ENCODE results near the gene GORASP1. TPM values are rescaled to one million over a fixed set of nuclear protein-coding genes. Genes with fewer than 3 reads are reported as not detected.

The GORASP1 gene
- total and polyA plus RNA-seq, 2 of the 13 experiments (the other 11 are each of a cell fraction or from before 2014, with no cell fraction given) = 36.4 to 39.8 TPM

- TF ChIP-seq ZMYM4 (CRISPR knock-in tag; IDR thresholded peaks at IDR 0.05) = no peak
- peak; percentile 85 for TF ChIP-seq STAG1 (CRISPR knock-in tag; IDR thresholded peaks at IDR 0.05)
- TF ChIP-seq MAX (IDR thresholded peaks at IDR 0.05) = no peak
- no peak for TF ChIP-seq ZNF33A (CRISPR knock-in tag; IDR thresholded peaks at IDR 0.05; ENCODE audit: borderline replicate concordance)
- TF ChIP-seq TRAFD1 (CRISPR knock-in tag; IDR thresholded peaks at IDR 0.05; ENCODE audit: borderline replicate concordance) = no peak
- 0 out of 2 replicates have a peak, but pooled peaks have one; percentile 12 for TF ChIP-seq SAP130 (CRISPR knock-in tag; IDR thresholded peaks at IDR 0.05; ENCODE audit: low read depth)
- TF ChIP-seq ZNF746 (CRISPR knock-in tag; IDR thresholded peaks at IDR 0.05) = no peak
- TF ChIP-seq ZEB1 (IDR thresholded peaks at IDR 0.05; ENCODE audit: insufficient replicate concordance, low read depth) = no peak
- TF ChIP-seq FOXC1 (CRISPR knock-in tag; IDR thresholded peaks at IDR 0.05; ENCODE audit: borderline replicate concordance) = no peak
- no peak for TF ChIP-seq ZNF652 (CRISPR knock-in tag; IDR thresholded peaks at IDR 0.05; ENCODE audit: borderline replicate concordance, low read depth)
- TF ChIP-seq ZNF468 (CRISPR knock-in tag; IDR thresholded peaks at IDR 0.05) = no peak
- no peak for TF ChIP-seq ZNF790 (CRISPR knock-in tag; IDR thresholded peaks at IDR 0.05; ENCODE audit: borderline replicate concordance)
- no peak for TF ChIP-seq CENPT (CRISPR knock-in tag; IDR thresholded peaks at IDR 0.05; ENCODE audit: low read depth)
- peak; percentile 88 for TF ChIP-seq ZNF646 (CRISPR knock-in tag; IDR thresholded peaks at IDR 0.05)
- TF ChIP-seq ZNF747 (CRISPR knock-in tag; IDR thresholded peaks at IDR 0.05; ENCODE audit: borderline replicate concordance) = no peak
- TF ChIP-seq ZMYM2 (CRISPR knock-in tag; IDR thresholded peaks at IDR 0.05) = no peak
- TF ChIP-seq ZNF282 (IDR thresholded peaks at IDR 0.05; ENCODE audit: partially characterized antibody) = no peak
- no peak for TF ChIP-seq ZNF510 (CRISPR knock-in tag; IDR thresholded peaks at IDR 0.05; ENCODE audit: low read depth)
- no peak for TF ChIP-seq TRIM22 (IDR thresholded peaks at IDR 0.05)
Observed at GRCh38 chr3:39126532-39127071, 19.2 kb upstream of the GORASP1 start (continued).
